ENCODE measurements around the gene PPA1. TPM values are rescaled to one million over a fixed set of nuclear protein-coding genes. Genes with fewer than 3 reads are reported as not detected.

Gene PPA1
- total RNA-seq, 1 donor from 2014 or later = 201 TPM

DNA sequence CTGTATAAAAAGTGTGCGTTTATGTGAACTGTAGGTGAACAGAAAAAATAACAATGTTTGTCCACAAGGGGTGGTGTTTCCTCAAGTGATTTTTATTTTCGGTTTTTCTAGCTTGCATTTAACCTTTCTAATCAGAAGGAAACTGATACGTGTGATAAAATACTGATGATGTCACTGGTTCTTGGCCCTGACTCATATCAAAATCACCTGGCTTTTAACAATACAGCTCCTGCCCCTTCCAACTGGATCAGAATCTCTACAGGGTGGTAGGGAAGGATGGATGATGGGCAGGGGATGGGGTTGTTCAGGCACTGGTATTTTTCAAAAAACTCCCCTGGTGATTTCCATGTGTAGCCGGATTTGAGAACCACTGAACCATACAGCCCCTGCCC is 39.7 kb upstream of the PPA1 start:
- DNase-seq (ENCODE audit: low read depth) = no peak
- Histone ChIP-seq H3K4me3 (ENCODE audit: low read depth, low read length) (no peak overlapping the region), H3K27me3 (ENCODE audit: control insufficient read depth, insufficient read depth, low read length) (no peaks in the 10 kb centered on the region), H3K36me3 (ENCODE audit: control insufficient read depth, insufficient read depth, low read length) (no peaks in the 10 kb centered on the region)
- TF ChIP-seq, protein P1, sequence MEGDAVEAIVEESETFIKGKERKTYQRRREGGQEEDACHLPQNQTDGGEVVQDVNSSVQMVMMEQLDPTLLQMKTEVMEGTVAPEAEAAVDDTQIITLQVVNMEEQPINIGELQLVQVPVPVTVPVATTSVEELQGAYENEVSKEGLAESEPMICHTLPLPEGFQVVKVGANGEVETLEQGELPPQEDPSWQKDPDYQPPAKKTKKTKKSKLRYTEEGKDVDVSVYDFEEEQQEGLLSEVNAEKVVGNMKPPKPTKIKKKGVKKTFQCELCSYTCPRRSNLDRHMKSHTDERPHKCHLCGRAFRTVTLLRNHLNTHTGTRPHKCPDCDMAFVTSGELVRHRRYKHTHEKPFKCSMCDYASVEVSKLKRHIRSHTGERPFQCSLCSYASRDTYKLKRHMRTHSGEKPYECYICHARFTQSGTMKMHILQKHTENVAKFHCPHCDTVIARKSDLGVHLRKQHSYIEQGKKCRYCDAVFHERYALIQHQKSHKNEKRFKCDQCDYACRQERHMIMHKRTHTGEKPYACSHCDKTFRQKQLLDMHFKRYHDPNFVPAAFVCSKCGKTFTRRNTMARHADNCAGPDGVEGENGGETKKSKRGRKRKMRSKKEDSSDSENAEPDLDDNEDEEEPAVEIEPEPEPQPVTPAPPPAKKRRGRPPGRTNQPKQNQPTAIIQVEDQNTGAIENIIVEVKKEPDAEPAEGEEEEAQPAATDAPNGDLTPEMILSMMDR (IDR thresholded peaks at IDR 0.05; ENCODE audit: insufficient read depth, low read length, poor library complexity, severe bottlenecking) = peak; percentile 40

DNA sequence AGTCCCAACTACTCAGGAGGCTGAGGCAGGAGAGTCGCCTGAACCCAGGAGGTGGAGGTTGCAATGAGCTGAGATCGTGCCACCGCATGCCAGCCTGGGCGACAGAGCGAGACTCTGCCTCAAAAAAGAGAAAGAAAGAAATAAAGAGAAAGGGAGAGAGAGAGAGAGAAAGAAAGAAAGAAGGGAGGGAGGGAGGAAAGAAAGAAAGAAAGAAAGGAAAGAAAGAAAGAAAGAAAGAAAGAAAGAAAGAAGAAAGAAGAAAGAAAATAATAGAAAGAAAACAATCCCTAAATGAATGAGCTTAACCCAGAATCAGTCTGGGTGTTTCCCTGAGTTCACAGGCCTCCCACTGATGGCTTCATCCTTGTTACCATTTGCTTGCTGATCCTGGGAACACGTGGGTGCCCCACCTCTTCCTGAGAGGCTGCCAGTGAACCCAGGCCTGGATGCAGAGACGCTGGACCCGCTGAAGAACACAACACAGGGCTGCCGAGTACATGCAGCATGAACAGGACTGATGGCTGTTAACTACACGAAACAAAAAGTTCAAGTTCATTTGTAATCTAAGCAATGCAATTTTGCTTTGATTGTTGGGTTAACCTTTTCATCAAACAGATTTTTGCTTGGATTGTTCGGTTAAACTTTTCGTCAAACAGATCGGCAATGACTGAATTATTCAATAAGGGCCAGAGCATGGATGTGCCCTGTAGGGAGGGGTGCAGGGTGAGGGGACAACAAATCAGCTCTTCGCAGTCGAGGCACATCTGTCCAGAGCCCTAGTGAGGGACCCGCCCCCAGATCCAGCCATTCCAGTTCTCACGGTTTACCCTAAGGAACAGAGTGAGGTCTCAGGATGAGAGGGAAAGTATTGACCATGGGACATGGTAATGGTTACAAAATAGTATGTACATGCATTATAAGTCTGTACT is 39.0 kb upstream of the PPA1 start:
- H3K27me3 ChIP-seq (ENCODE audit: control insufficient read depth, insufficient read depth, low read length) = no peaks in the 10 kb centered on the region
- H3K36me3 ChIP-seq (ENCODE audit: control insufficient read depth, insufficient read depth, low read length) = no peaks in the 10 kb centered on the region
- TF ChIP-seq, protein P1 (IDR thresholded peaks at IDR 0.05; ENCODE audit: insufficient read depth, low read length, poor library complexity, severe bottlenecking) = no peak
- H3K4me3 ChIP-seq (ENCODE audit: low read depth, low read length) = no peak overlapping the region
- DNase-seq (ENCODE audit: low read depth) = no peak

DNA sequence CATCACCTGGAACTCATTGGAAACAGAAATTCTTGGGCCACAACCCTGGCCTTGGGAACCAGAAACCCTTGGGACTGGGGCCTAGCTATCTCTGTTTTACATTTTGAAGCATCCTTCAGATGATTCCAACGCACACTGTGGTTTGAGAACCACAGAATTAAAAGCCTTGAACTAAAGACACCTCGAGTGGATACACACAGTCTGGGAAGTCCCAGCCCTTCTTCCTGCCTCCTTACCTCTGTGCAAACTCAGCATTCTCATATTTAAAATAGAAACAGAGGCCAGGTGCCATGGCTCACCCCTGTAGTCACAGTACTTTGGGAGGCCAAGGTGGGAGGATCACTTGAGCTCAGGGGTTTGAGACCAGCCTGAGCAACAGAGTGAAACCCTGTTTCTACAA is 37.7 kb upstream of the PPA1 start:
- H3K4me3 ChIP-seq (ENCODE audit: low read depth, low read length) = no peak overlapping the region
- H3K27me3 ChIP-seq (ENCODE audit: control insufficient read depth, insufficient read depth, low read length) = no peaks in the 10 kb centered on the region
- TF ChIP-seq, protein P1 (IDR thresholded peaks at IDR 0.05; ENCODE audit: insufficient read depth, low read length, poor library complexity, severe bottlenecking) = no peak
- H3K36me3 ChIP-seq (ENCODE audit: control insufficient read depth, insufficient read depth, low read length) = no peaks in the 10 kb centered on the region
- no peak for DNase-seq (ENCODE audit: low read depth)

DNA sequence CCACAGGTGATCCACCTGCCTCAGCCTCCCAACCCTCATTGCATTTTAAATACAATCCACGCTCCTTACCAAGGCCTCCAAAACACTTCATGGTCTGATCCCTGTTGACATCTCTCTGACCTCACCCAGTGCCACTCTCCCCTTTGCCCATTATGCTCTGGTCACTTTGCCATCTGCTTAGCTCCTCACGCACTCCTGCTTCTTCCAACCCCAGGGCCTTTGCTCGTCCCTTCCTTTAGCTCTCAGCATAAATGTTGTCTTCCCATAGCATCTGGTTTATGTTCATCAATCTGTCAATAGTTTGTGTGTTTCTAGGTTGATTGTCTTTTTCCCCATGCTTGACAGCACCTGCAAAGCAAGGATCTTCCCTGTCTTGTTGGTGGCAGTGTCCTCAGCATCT is 36.5 kb upstream of the PPA1 start:
- TF ChIP-seq, protein P1 (IDR thresholded peaks at IDR 0.05; ENCODE audit: insufficient read depth, low read length, poor library complexity, severe bottlenecking) = no peak
- no peaks in the 10 kb centered on the region for H3K36me3 ChIP-seq (ENCODE audit: control insufficient read depth, insufficient read depth, low read length)
- DNase-seq (ENCODE audit: low read depth) = no peak

DNA sequence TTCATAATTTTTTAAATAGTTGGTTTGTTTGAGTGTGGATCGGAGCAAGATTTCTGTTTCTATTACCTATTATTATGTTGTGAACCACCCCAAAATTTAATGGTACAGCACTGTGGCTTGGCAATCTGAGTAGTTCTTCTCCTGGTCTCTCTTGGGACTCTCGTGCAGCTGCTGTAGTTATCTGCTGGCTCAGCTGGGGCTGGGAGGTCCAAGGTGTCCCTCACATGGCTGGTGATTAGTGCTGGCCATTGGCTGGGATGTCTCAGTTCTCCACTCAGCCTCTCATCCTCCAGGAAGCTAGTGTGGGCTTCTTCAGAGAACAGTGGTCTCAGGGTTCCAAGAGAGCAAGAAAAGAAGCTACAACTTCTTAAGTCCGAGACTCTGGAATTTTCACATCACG is 35.1 kb upstream of the PPA1 start:
- Histone ChIP-seq H3K36me3 (ENCODE audit: control insufficient read depth, insufficient read depth, low read length) (no peaks in the 10 kb centered on the region), H3K4me3 (ENCODE audit: low read depth, low read length) (no peak overlapping the region), H3K27me3 (ENCODE audit: control insufficient read depth, insufficient read depth, low read length) (no peaks in the 10 kb centered on the region)
- TF ChIP-seq, protein P1 (IDR thresholded peaks at IDR 0.05; ENCODE audit: insufficient read depth, low read length, poor library complexity, severe bottlenecking) = no peak
- DNase-seq (ENCODE audit: low read depth) = no peak

More for the DNA sequence above, 36.5 kb upstream of the PPA1 start:
- Histone ChIP-seq H3K4me3 (ENCODE audit: low read depth, low read length) (no peak overlapping the region), H3K27me3 (ENCODE audit: control insufficient read depth, insufficient read depth, low read length) (no peaks in the 10 kb centered on the region)

Data from kidney epithelial cell (primary cell).